D721Med (cell line): ENCODE data around the gene RNU6-7.

Source experiments
- DNase-seq: peaks from one replicate; pipeline ENCODE4 v3.0.0; 2011; ENCODE audit warnings: low spot score; ENCODE audit not compliant: insufficient read length
- FAIRE-seq: peaks from 2 replicates; lab custom pipeline; 2011; peaks lifted over from hg19 to GRCh38; lab: Jason Lieb, UNC
- CTCF ChIP-seq: IDR thresholded peaks from 2 replicates; pipeline ENCODE4 v1.5.1; 2012; ENCODE audit warnings: mild to moderate bottlenecking, control low read depth; ENCODE audit not compliant: insufficient read depth; ENCODE audit errors: missing control alignments

RNU6-7 gene

GRCh38 chr14:32217301-32217700, 15.5 kb downstream of the RNU6-7 start:
- FAIRE-seq (peak; percentile 90), DNase-seq (no peak)
- TF ChIP-seq CTCF, result no peak

- peak; percentile 96 for FAIRE-seq
- DNase-seq, result no peak
- peak; percentile 42 for TF ChIP-seq CTCF
Observed at GRCh38 chr14:32224737-32225377, 23.0 kb downstream of the RNU6-7 start.

GRCh38 chr14:32225378-32225920, 23.6 kb downstream of the RNU6-7 start:
- FAIRE-seq (no peak), DNase-seq (no peak)

GRCh38 chr14:32226056-32226455, 24.2 kb downstream of the RNU6-7 start:
- TF ChIP-seq CTCF, result no peak
- DNase-seq, result no peak
- peak; percentile 69 for FAIRE-seq

More at GRCh38 chr14:32225378-32225920, 23.6 kb downstream of the RNU6-7 start:
- TF ChIP-seq CTCF, result no peak

GRCh38 chr14:32230181-32230580, 28.3 kb downstream of the RNU6-7 start:
- FAIRE-seq, result no peak
- TF ChIP-seq CTCF, result no peak
- DNase-seq, result no peak

GRCh38 chr14:32230695-32231280, 28.9 kb downstream of the RNU6-7 start:
- DNase-seq (no peak), FAIRE-seq (no peak)
- TF ChIP-seq CTCF, result no peak

- no peak for DNase-seq
- TF ChIP-seq CTCF, result no peak
- FAIRE-seq, result no peak
Observed at GRCh38 chr14:32232481-32232880, 30.6 kb downstream of the RNU6-7 start.
